Adrenal gland (tissue), 5 donors: Measurements from ENCODE around the gene NXN.

Experiments used
- CTCF ChIP-seq, 6 experiments: fragments of 450-650 bp in 4 of 6; fragments of 200-600 bp in 2 of 6; sonication (generic) in 1 of 6; IDR thresholded peaks; 1 replicate in 5 of 6; 2 replicates in 1 of 6; pipeline versions ENCODE4 v1.5.1 to v1.8.0; 2016 to 2021; ENCODE audit warnings: antibody characterized with exemption in 6 of 6, mild to moderate bottlenecking in 2 of 6, moderate library complexity in 1 of 6
- POLR2A ChIP-seq, 2 donors: fragments of 450-650 bp; IDR thresholded peaks; one replicate each; pipeline ENCODE4 v1.6.1; 2017; ENCODE audit warnings: antibody characterized with exemption in 2 of 2, mild to moderate bottlenecking in 2 of 2, moderate library complexity in 1 of 2
- donor health status: DM: no; HTN: no; CAD: no.

DNA sequence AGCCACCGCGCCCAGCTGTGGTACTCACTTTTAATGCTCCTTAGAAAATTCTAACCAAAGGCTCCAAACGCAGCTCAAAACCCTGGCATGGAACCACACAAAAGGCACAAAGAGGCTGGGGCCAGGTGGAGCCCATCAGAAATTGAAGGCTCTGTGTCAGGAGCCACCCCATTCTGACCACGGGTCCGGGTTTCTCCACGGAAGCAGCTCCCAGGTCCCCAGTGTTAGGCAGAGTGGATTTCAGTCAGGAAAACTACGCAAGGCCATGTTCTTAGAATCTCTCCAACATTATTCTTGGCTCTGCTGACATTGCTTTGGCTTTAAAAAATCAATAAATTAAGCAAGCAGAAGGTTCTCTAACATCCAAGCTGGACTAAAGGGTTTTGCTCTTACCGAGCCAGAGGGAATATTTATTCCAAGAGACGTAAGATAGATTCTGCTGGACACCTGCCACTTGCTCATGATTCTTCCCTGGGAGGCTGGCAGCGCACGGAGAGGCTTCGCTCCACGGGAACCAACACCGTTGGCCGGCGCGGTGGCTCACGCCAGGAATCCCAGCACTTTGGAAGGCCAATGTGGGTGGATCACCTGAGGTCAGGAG, 93.5 kb downstream of the NXN start:
- TF ChIP-seq CTCF (IDR thresholded peaks at IDR 0.05) (no peak), POLR2A (IDR thresholded peaks at IDR 0.05) (no peak)
